Lower leg skin (tissue), 4 donors: ENCODE measurements around the gene FNDC3B. TPM values are rescaled to one million over a fixed set of nuclear protein-coding genes. Genes with fewer than 3 reads are reported as not detected.

ENCODE experiments used
- DNase-seq, 2 donors: peaks; one replicate each; pipeline ENCODE4 v3.0.0-alpha.2; 2019; ENCODE audit warnings: low spot score in 2 of 2
- H3K4me3 ChIP-seq: fragments of 200-600 bp; sonication (generic); 2 replicates; pipeline ENCODE4 v1.5.1; 2017; ENCODE audit warnings: mild to moderate bottlenecking, low read depth; ENCODE audit not compliant: poor library complexity, severe bottlenecking
- POLR2A ChIP-seq, 2 donors: fragments of 450-650 bp; IDR thresholded peaks; one replicate each; pipeline ENCODE4 v1.6.1; 2016 to 2017; ENCODE audit warnings: antibody characterized with exemption in 2 of 2, mild to moderate bottlenecking in 1 of 2, moderate library complexity in 1 of 2
- WGBS, 2 donors: methylation state at CpG; one replicate each; pipeline ENCODE4 v1.1.5; 2018; 5-methylcytosine and 5-hydroxymethylcytosine counted together
- intact Hi-C: fragments of 100-400 bp; cut with DNase I; formaldehyde crosslinking; loops from one replicate; pipeline ENCODE4 v1.15.0; 2023; ENCODE audit warnings: low total_unique reads
- total RNA-seq, 4 donors: library from RNA; depleted of rRNA; stranded (reverse); fragments of >200 nt; gene quantifications; one replicate each; pipeline ENCODE4 v1.1.0, GENCODE V29; 2016
- TF ChIP-seq, protein P1 (sequence below), 3 donors: fragments of 450-650 bp; IDR thresholded peaks; one replicate each; pipeline ENCODE4 v1.5.1; 2016; ENCODE audit warnings: antibody characterized with exemption in 3 of 3, mild to moderate bottlenecking in 3 of 3, moderate library complexity in 2 of 3

FNDC3B gene
- total RNA-seq, 4 donors from 2014 or later, result 22.9 to 39.3 (median 23.2) TPM

DNA sequence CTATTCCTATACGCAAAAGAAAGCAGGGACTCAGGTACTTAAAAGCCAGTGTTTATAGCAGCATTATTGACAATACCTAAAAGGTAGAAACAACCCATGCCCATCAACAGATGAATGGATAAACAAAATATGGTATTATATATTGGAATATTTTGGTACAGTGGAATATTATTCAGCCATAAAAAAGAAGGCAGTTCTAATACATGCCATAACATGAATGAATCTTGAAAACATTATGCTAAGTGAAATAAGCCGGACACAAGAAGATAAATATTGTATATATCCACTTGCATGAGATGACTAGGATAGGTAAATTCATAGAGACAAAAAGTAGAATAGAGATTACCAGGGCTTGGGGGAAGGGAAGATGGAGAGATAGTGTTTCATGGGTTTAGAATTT is 9.2 kb downstream of the FNDC3B start:
- intact Hi-C loops, result no loop called here
- no peak for TF ChIP-seq POLR2A (IDR thresholded peaks at IDR 0.05)
- 96 to 99% methylated on average over 2 of the region's 2 CpGs for WGBS, 2 donors
- DNase-seq, result no peak
- no peak overlapping the region for H3K4me3 ChIP-seq

GRCh38 chr3:172051310-172051956 is 12.1 kb downstream of the FNDC3B start:
- intact Hi-C loops, result no loop called here
- WGBS, 2 donors, result 92 to 97% methylated on average over 3 of the region's 3 CpGs
- no peak for DNase-seq
- TF ChIP-seq POLR2A (IDR thresholded peaks at IDR 0.05), result no peak
- TF ChIP-seq, protein P1, sequence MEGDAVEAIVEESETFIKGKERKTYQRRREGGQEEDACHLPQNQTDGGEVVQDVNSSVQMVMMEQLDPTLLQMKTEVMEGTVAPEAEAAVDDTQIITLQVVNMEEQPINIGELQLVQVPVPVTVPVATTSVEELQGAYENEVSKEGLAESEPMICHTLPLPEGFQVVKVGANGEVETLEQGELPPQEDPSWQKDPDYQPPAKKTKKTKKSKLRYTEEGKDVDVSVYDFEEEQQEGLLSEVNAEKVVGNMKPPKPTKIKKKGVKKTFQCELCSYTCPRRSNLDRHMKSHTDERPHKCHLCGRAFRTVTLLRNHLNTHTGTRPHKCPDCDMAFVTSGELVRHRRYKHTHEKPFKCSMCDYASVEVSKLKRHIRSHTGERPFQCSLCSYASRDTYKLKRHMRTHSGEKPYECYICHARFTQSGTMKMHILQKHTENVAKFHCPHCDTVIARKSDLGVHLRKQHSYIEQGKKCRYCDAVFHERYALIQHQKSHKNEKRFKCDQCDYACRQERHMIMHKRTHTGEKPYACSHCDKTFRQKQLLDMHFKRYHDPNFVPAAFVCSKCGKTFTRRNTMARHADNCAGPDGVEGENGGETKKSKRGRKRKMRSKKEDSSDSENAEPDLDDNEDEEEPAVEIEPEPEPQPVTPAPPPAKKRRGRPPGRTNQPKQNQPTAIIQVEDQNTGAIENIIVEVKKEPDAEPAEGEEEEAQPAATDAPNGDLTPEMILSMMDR (IDR thresholded peaks at IDR 0.05), result no peak
- no peak overlapping the region for H3K4me3 ChIP-seq

GRCh38 chr3:172051957-172052354 is 12.6 kb downstream of the FNDC3B start:
- 98 to 100% methylated on average over 5 of the region's 5 CpGs for WGBS, 2 donors
- DNase-seq, result no peak
- intact Hi-C loops, result no loop called here
- H3K4me3 ChIP-seq, result no peak overlapping the region
- TF ChIP-seq, protein P1 (IDR thresholded peaks at IDR 0.05), result no peak
- TF ChIP-seq POLR2A (IDR thresholded peaks at IDR 0.05), result no peak

- intact Hi-C loops, result no loop called here
- no peak overlapping the region for H3K4me3 ChIP-seq
- no peak for TF ChIP-seq POLR2A (IDR thresholded peaks at IDR 0.05)
- TF ChIP-seq, protein P1 (IDR thresholded peaks at IDR 0.05), result no peak
- DNase-seq, result no peak
- 86% methylated on average over 2 of the region's 2 CpGs for WGBS, 2 donors
These were observed 13.0 kb downstream of the FNDC3B start for GRCh38 chr3:172052405-172052804.

- TF ChIP-seq, protein P1 (IDR thresholded peaks at IDR 0.05), result no peak
- no peak for TF ChIP-seq POLR2A (IDR thresholded peaks at IDR 0.05)
- WGBS, 2 donors, result 72 to 76% methylated on average over 6 of the region's 6 CpGs
- DNase-seq, result no peak
- intact Hi-C loops, result no loop called here
- H3K4me3 ChIP-seq, result no peak overlapping the region
These were observed 14.9 kb downstream of the FNDC3B start for GRCh38 chr3:172054115-172054764.

DNA sequence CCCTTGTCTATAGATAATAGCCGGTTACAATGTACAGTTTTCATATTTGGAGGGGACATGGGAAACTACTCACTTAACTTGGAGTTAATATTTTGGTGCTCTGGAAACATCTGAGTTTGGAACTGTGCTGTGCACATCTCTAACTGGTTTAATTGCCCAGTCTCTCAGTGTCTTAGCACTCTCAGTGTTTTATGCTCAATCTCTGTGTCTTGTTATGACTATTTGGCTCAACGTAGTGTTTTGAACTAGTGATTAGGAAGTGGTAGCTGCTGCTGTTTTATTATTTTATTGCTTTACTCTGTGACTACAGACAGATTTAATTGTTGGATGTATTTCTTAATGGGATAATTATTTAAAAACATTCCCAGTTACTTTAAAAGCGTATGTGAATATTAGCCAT is 17.0 kb downstream of the FNDC3B start:
- no peak for DNase-seq
- H3K4me3 ChIP-seq, result no peak overlapping the region
- TF ChIP-seq POLR2A (IDR thresholded peaks at IDR 0.05), result no peak
- TF ChIP-seq, protein P1 (IDR thresholded peaks at IDR 0.05), result no peak
- intact Hi-C loops, result no loop called here
- WGBS, 2 donors, result 71% methylated on average over 3 of the region's 3 CpGs
